ENCODE measurements around the gene SPOUT1.

DNA sequence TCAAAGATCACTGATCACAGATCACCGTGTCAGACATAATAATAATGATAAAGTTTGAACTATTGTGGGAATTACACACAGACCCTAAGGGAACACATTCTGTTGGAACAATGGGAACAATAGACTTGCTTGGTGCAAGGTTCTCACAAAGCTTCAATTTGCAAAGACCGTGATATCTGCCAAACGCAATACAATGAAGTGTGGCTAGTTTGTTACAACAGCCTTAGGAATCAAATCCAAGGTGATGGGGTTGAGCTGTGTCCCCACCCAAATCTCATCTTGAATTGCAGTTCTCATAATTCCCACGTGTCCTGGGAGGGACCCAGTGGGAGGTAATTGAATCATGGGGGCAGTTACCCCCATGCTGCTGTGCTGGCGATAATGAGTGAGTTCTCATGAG is 31.3 kb upstream of the SPOUT1 start:
- TF ChIP-seq, protein P1, sequence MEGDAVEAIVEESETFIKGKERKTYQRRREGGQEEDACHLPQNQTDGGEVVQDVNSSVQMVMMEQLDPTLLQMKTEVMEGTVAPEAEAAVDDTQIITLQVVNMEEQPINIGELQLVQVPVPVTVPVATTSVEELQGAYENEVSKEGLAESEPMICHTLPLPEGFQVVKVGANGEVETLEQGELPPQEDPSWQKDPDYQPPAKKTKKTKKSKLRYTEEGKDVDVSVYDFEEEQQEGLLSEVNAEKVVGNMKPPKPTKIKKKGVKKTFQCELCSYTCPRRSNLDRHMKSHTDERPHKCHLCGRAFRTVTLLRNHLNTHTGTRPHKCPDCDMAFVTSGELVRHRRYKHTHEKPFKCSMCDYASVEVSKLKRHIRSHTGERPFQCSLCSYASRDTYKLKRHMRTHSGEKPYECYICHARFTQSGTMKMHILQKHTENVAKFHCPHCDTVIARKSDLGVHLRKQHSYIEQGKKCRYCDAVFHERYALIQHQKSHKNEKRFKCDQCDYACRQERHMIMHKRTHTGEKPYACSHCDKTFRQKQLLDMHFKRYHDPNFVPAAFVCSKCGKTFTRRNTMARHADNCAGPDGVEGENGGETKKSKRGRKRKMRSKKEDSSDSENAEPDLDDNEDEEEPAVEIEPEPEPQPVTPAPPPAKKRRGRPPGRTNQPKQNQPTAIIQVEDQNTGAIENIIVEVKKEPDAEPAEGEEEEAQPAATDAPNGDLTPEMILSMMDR (conservative IDR thresholded peaks at IDR 0.05 in 1 of 2, IDR thresholded peaks at IDR 0.05 in 1 of 2; ENCODE audit: low read depth in 1 of 2, low read length in 2 of 2): no peak
- no peak for TF ChIP-seq EZH2 (IDR thresholded peaks at IDR 0.05; ENCODE audit: low read length, missing control alignments)

All from fibroblast of lung (primary cell).